OCI-LY3 (cell line): ENCODE data around the gene MXI1.

ENCODE experiments used
- CTCF ChIP-seq: fragments of 200-600, 300-600 bp; sonication (generic); IDR thresholded peaks from 2 replicates; pipeline ENCODE4 v1.5.1; 2014; ENCODE audit warnings: antibody characterized with exemption, low read length, low read depth
- EZH2phosphoT487 ChIP-seq: fragments of 200-600 bp; shearing (Covaris generic); IDR thresholded peaks from 2 replicates; pipeline ENCODE4 v1.6.1; 2018; ENCODE audit warnings: antibody characterized with exemption, mixed run types, low read depth

- no peak for TF ChIP-seq CTCF
- no peak for TF ChIP-seq EZH2phosphoT487
Measured at GRCh38 chr10:110324805-110325280, 117.4 kb downstream of the MXI1 start.
